ENCODE results near the gene MYO18B. TPM values are rescaled to one million over a fixed set of nuclear protein-coding genes. Genes with fewer than 3 reads are reported as not detected.

The MYO18B gene
- total RNA-seq, 1 donor from 2014 or later: not detected

- Histone ChIP-seq H3K9me3 (no peaks in the 10 kb centered on the region), H3K36me3 (no peaks in the 10 kb centered on the region), H3K27ac (no peak overlapping the region), H3K4me3 (no peak overlapping the region), H3K27me3 (ENCODE audit: low read depth) (peaks cover 15% of the 10 kb centered on the region), H3K4me1 (no peaks in the 10 kb centered on the region)
- DNase-seq: no peak
- intact Hi-C loops (cut with DNase I): no loop called here
- TF ChIP-seq CTCF (IDR thresholded peaks at IDR 0.05): no peak
- ATAC-seq: no peak
These were observed 181.9 kb downstream of the MYO18B start for GRCh38 chr22:25923914-25924313.

- intact Hi-C loops (cut with DNase I): no loop called here
- Histone ChIP-seq H3K27me3 (ENCODE audit: low read depth) (peaks cover 27% of the 10 kb centered on the region), H3K4me3 (no peak overlapping the region), H3K9me3 (no peaks in the 10 kb centered on the region), H3K4me1 (no peaks in the 10 kb centered on the region), H3K27ac (no peak overlapping the region), H3K36me3 (no peaks in the 10 kb centered on the region)
- no peak for DNase-seq
- TF ChIP-seq CTCF (IDR thresholded peaks at IDR 0.05): no peak
- ATAC-seq: no peak
These were observed 186.1 kb downstream of the MYO18B start for GRCh38 chr22:25928038-25928437.

DNA sequence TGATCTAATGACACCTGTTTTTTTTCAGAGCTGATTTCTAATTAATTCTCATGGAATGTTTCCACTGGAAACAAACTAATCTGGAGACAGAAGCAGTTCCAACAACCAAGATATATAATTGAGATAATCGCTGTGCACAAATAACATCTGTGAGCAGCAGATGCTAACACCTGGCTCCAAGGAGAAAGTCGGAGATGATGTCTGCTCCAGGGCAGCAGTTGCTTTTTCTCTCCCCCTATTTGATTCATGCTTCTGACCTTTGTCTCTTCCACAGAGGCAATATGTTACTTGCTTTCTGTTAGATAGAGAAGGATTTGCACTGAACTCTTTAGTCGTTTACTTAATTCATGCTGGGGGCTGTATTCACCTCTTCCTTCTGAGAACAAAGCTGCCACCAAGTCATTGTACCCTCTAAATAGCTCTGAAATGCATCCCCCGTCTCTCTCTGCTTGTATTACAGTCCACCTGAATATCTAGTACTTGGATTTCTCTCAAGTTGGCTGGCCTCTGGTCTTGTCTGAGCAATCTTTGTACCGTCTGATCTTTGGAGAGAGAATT is 187.4 kb downstream of the MYO18B start:
- H3K27me3 ChIP-seq (ENCODE audit: low read depth): peaks cover 20% of the 10 kb centered on the region
- H3K27ac ChIP-seq: no peak overlapping the region
- H3K36me3 ChIP-seq: no peaks in the 10 kb centered on the region
- no peaks in the 10 kb centered on the region for H3K9me3 ChIP-seq
- no peak for ATAC-seq
- H3K4me3 ChIP-seq: no peak overlapping the region
- intact Hi-C loops (cut with DNase I): no loop called here
- no peak for TF ChIP-seq CTCF (IDR thresholded peaks at IDR 0.05)
- no peaks in the 10 kb centered on the region for H3K4me1 ChIP-seq
- DNase-seq: no peak

- DNase-seq: no peak
- no peak for TF ChIP-seq CTCF (IDR thresholded peaks at IDR 0.05)
- Histone ChIP-seq H3K4me1 (no peaks in the 10 kb centered on the region), H3K36me3 (no peaks in the 10 kb centered on the region), H3K27me3 (ENCODE audit: low read depth) (peaks cover 17% of the 10 kb centered on the region), H3K4me3 (no peak overlapping the region), H3K9me3 (no peaks in the 10 kb centered on the region), H3K27ac (no peak overlapping the region)
- ATAC-seq: no peak
- intact Hi-C loops (cut with DNase I): no loop called here
These were observed 188.1 kb downstream of the MYO18B start for GRCh38 chr22:25930083-25930482.

GRCh38 chr22:25930788-25931310 is 188.9 kb downstream of the MYO18B start:
- no peak for TF ChIP-seq CTCF (IDR thresholded peaks at IDR 0.05)
- no peak overlapping the region for H3K4me3 ChIP-seq
- no peak overlapping the region for H3K27ac ChIP-seq
- H3K27me3 ChIP-seq (ENCODE audit: low read depth): peaks cover 20% of the 10 kb centered on the region
- intact Hi-C loops (cut with DNase I): no loop called here
- ATAC-seq: no peak
- H3K4me1 ChIP-seq: no peaks in the 10 kb centered on the region
- DNase-seq: no peak
- H3K36me3 ChIP-seq: no peaks in the 10 kb centered on the region
- H3K9me3 ChIP-seq: no peaks in the 10 kb centered on the region

All from lower lobe of right lung (tissue), 2 donors.